SK-N-SH treated with all-trans-retinoic acid at 6 μM for 48 hours (cell line): ENCODE measurements around the gene FTH1.

ENCODE experiments used
- BACH2 ChIP-seq: fragments of 250-450 bp; sonication (Bioruptor Pico); IDR thresholded peaks from 2 replicates; pipeline ENCODE4 v1.9.0; 2021; ENCODE audit warnings: mild to moderate bottlenecking, borderline replicate concordance
- OSR1 ChIP-seq: fragments of 250-450 bp; sonication (Bioruptor Pico); IDR thresholded peaks from 2 replicates; pipeline ENCODE4 v1.8.0; 2022; ENCODE audit warnings: moderate library complexity, mild to moderate bottlenecking, inconsistent platforms
- RARB ChIP-seq: fragments of 250-450 bp; sonication (Bioruptor Pico); IDR thresholded peaks from 2 replicates; pipeline ENCODE4 v1.8.0; 2021; ENCODE audit warnings: mild to moderate bottlenecking, moderate library complexity
- SNAI2 ChIP-seq: fragments of 250-450 bp; sonication (Bioruptor Pico); IDR thresholded peaks from 2 replicates; pipeline ENCODE4 v1.5.0; 2020; ENCODE audit warnings: mild to moderate bottlenecking, moderate library complexity
- TOX ChIP-seq: fragments of 250-450 bp; sonication (Bioruptor Pico); IDR thresholded peaks from 2 replicates; pipeline ENCODE4 v1.8.0; 2021; ENCODE audit warnings: mild to moderate bottlenecking, moderate library complexity, borderline replicate concordance
- ZC3H10 ChIP-seq: fragments of 250-450 bp; sonication (Bioruptor Pico); IDR thresholded peaks from 2 replicates; pipeline ENCODE4 v1.5.1; 2021; ENCODE audit warnings: mild to moderate bottlenecking, moderate library complexity
- ZFP30 ChIP-seq: fragments of 450-650 bp; formaldehyde crosslinking; IDR thresholded peaks from 2 replicates; pipeline ENCODE4 v1.5.0; 2022; ENCODE audit warnings: mild to moderate bottlenecking, moderate library complexity
- ZNF70 ChIP-seq: fragments of 450-650 bp; formaldehyde crosslinking; IDR thresholded peaks from 2 replicates; pipeline ENCODE4 v1.5.0; 2020; ENCODE audit warnings: mild to moderate bottlenecking, moderate library complexity
- TF ChIP-seq, protein P1 (sequence below): fragments of 250-450 bp; sonication (Bioruptor Pico); IDR thresholded peaks from 2 replicates; pipeline ENCODE4 v1.5.1; 2021; ENCODE audit warnings: mild to moderate bottlenecking, moderate library complexity
- TF ChIP-seq, protein P2 (sequence below): fragments of 250-450 bp; sonication (Bioruptor Pico); IDR thresholded peaks from 2 replicates; pipeline ENCODE4 v1.5.0; 2020; ENCODE audit warnings: mild to moderate bottlenecking, moderate library complexity
- TF ChIP-seq, protein P3 (sequence below): fragments of 250-450 bp; sonication (Bioruptor Pico); IDR thresholded peaks from 2 replicates; pipeline ENCODE4 v1.8.0; 2020; ENCODE audit warnings: mild to moderate bottlenecking, moderate library complexity, borderline replicate concordance

DNA sequence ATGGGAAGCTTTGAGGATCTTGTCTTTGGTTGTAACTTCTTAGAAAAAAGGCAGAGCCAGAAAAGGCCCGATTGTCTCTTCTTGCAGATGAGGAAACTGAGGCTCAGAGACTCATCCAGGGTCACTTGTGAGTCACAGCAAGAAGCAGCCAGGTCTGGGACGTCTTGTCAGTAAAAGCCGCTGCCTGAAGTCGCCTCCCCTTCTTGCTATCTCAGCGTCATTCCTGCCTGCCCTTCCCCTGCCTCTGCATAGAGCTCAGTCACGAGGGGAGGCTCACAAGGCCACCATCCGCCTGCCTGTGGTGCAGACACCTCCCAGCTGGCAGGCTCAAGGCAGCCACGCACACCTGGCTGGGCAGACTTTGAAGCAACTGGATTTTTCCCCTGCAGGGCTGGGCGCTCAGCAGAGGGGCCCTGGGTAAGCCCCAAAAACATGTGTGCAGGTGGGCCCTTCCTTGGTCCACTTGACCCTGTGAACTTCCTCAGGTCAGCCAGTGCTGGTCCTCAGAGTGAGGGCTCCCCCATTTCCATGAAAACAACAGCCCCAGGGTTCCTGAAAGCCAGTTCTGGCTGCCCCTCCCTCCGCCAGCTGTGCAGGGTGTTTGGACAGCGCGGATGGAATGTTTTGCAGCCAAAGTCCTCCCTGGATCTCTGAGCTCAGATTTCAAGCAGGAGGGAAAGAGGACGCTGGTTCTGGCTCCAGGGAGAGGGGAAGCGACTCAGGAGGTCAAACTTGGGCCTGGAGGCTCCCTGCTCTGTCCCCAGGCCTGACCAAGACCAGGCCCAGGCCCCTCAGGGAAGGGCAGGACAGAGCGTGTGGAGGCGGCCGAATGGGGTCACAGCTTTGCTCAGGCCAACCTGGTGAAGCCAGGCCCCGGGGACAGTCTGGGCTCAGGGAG, 44.0 kb downstream of the FTH1 start:
- TF ChIP-seq, protein P1, sequence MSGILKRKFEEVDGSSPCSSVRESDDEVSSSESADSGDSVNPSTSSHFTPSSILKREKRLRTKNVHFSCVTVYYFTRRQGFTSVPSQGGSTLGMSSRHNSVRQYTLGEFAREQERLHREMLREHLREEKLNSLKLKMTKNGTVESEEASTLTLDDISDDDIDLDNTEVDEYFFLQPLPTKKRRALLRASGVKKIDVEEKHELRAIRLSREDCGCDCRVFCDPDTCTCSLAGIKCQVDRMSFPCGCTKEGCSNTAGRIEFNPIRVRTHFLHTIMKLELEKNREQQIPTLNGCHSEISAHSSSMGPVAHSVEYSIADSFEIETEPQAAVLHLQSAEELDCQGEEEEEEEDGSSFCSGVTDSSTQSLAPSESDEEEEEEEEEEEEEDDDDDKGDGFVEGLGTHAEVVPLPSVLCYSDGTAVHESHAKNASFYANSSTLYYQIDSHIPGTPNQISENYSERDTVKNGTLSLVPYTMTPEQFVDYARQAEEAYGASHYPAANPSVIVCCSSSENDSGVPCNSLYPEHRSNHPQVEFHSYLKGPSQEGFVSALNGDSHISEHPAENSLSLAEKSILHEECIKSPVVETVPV (CRISPR knock-in tag) = no peak
- TF ChIP-seq, protein P2, sequence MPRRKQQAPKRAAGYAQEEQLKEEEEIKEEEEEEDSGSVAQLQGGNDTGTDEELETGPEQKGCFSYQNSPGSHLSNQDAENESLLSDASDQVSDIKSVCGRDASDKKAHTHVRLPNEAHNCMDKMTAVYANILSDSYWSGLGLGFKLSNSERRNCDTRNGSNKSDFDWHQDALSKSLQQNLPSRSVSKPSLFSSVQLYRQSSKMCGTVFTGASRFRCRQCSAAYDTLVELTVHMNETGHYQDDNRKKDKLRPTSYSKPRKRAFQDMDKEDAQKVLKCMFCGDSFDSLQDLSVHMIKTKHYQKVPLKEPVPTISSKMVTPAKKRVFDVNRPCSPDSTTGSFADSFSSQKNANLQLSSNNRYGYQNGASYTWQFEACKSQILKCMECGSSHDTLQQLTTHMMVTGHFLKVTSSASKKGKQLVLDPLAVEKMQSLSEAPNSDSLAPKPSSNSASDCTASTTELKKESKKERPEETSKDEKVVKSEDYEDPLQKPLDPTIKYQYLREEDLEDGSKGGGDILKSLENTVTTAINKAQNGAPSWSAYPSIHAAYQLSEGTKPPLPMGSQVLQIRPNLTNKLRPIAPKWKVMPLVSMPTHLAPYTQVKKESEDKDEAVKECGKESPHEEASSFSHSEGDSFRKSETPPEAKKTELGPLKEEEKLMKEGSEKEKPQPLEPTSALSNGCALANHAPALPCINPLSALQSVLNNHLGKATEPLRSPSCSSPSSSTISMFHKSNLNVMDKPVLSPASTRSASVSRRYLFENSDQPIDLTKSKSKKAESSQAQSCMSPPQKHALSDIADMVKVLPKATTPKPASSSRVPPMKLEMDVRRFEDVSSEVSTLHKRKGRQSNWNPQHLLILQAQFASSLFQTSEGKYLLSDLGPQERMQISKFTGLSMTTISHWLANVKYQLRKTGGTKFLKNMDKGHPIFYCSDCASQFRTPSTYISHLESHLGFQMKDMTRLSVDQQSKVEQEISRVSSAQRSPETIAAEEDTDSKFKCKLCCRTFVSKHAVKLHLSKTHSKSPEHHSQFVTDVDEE (CRISPR knock-in tag) = no peak
- TF ChIP-seq OSR1 (CRISPR knock-in tag) (no peak), TOX (CRISPR knock-in tag) (no peak), SNAI2 (CRISPR knock-in tag) (no peak), ZC3H10 (CRISPR knock-in tag) (no peak), ZNF70 (CRISPR knock-in tag) (no peak), ZFP30 (CRISPR knock-in tag) (no peak), BACH2 (no peak), RARB (CRISPR knock-in tag) (no peak)
- TF ChIP-seq, protein P3, sequence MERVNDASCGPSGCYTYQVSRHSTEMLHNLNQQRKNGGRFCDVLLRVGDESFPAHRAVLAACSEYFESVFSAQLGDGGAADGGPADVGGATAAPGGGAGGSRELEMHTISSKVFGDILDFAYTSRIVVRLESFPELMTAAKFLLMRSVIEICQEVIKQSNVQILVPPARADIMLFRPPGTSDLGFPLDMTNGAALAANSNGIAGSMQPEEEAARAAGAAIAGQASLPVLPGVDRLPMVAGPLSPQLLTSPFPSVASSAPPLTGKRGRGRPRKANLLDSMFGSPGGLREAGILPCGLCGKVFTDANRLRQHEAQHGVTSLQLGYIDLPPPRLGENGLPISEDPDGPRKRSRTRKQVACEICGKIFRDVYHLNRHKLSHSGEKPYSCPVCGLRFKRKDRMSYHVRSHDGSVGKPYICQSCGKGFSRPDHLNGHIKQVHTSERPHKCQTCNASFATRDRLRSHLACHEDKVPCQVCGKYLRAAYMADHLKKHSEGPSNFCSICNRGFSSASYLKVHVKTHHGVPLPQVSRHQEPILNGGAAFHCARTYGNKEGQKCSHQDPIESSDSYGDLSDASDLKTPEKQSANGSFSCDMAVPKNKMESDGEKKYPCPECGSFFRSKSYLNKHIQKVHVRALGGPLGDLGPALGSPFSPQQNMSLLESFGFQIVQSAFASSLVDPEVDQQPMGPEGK (CRISPR knock-in tag) = no peak
